ENCODE results near the gene LONP2.

The LONP2 gene

DNA sequence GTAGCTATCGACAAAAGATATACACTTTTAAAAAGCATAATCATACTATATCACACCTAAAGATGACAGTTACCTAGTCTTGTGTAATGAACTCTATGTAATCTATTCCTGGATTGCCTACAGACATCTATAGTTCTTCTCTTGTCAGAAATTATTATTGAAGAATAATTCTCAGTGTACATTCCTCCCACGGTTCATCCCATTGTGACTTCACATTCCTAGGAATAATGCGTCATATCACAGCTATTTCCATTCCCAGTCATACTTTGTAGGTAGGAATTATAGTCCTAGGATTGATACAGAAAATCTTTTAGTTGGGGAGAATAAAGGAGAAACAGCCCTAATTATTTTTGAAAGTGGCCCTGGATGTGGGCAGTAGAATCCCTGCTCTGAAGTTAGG lies 47.2 kb downstream of the LONP2 start:
- no peak overlapping the region for H3K27ac ChIP-seq (ENCODE audit: low read depth, low read length)
- no peak overlapping the region for H3K9ac ChIP-seq (ENCODE audit: low read length)
- H3K9me3 ChIP-seq (ENCODE audit: insufficient read depth, low read length), result no peaks in the 10 kb centered on the region
- no peak overlapping the region for H3K4me3 ChIP-seq (ENCODE audit: insufficient read depth, low read length, poor library complexity, severe bottlenecking)
- H3K9me2 ChIP-seq (replicated peaks; ENCODE audit: insufficient read depth, low read length), result no peaks in the 10 kb centered on the region
- H3K27me3 ChIP-seq (ENCODE audit: low read length), result no peaks in the 10 kb centered on the region
- H3K36me3 ChIP-seq (ENCODE audit: low read length), result peaks cover 3% of the 10 kb centered on the region
- no peaks in the 10 kb centered on the region for H4K20me1 ChIP-seq (ENCODE audit: low read depth, low read length)
- no peaks in the 10 kb centered on the region; the same call in 1 of the 2 replicates for H3K79me2 ChIP-seq (ENCODE audit: insufficient read depth, low read length)
- no peaks in the 10 kb centered on the region for H3F3A ChIP-seq (ENCODE audit: insufficient read depth)
- no peak overlapping the region for H3K4me2 ChIP-seq (ENCODE audit: low read depth, low read length, poor library complexity, severe bottlenecking)
- no peak overlapping the region for H2AFZ ChIP-seq (ENCODE audit: low read depth, low read length, severe bottlenecking)
- TF ChIP-seq CTCF (IDR thresholded peaks at IDR 0.05; ENCODE audit: insufficient read depth, low read length, poor library complexity, severe bottlenecking), result no peak
- TF ChIP-seq EZH2phosphoT487 (conservative IDR thresholded peaks at IDR 0.05; ENCODE audit: low read length), result no peak

- H2AFZ ChIP-seq (ENCODE audit: low read depth, low read length, severe bottlenecking), result no peak overlapping the region
- H4K20me1 ChIP-seq (ENCODE audit: low read depth, low read length), result no peaks in the 10 kb centered on the region
- no peak overlapping the region for H3K9ac ChIP-seq (ENCODE audit: low read length)
- H3K4me2 ChIP-seq (ENCODE audit: low read depth, low read length, poor library complexity, severe bottlenecking), result no peak overlapping the region
- no peaks in the 10 kb centered on the region for H3F3A ChIP-seq (ENCODE audit: insufficient read depth)
- no peak overlapping the region for H3K4me3 ChIP-seq (ENCODE audit: insufficient read depth, low read length, poor library complexity, severe bottlenecking)
- TF ChIP-seq EZH2phosphoT487 (conservative IDR thresholded peaks at IDR 0.05; ENCODE audit: low read length) (no peak), CTCF (IDR thresholded peaks at IDR 0.05; ENCODE audit: insufficient read depth, low read length, poor library complexity, severe bottlenecking) (no peak)
- H3K9me2 ChIP-seq (replicated peaks; ENCODE audit: insufficient read depth, low read length), result no peaks in the 10 kb centered on the region
- no peaks in the 10 kb centered on the region for H3K27me3 ChIP-seq (ENCODE audit: low read length)
- H3K9me3 ChIP-seq (ENCODE audit: insufficient read depth, low read length), result no peaks in the 10 kb centered on the region
- H3K27ac ChIP-seq (ENCODE audit: low read depth, low read length), result no peak overlapping the region
- H3K36me3 ChIP-seq (ENCODE audit: low read length), result peaks cover 3% of the 10 kb centered on the region
- no peaks in the 10 kb centered on the region; the same call in 1 of the 2 replicates for H3K79me2 ChIP-seq (ENCODE audit: insufficient read depth, low read length)
Measured at GRCh38 chr16:48291754-48292153, 47.7 kb downstream of the LONP2 start.

- Histone ChIP-seq H3K9ac (ENCODE audit: low read length) (no peak overlapping the region), H3K27me3 (ENCODE audit: low read length) (no peaks in the 10 kb centered on the region), H3K9me3 (ENCODE audit: insufficient read depth, low read length) (no peaks in the 10 kb centered on the region), H3K27ac (ENCODE audit: low read depth, low read length) (no peak overlapping the region), H3K9me2 (replicated peaks; ENCODE audit: insufficient read depth, low read length) (no peaks in the 10 kb centered on the region), H3K4me3 (ENCODE audit: insufficient read depth, low read length, poor library complexity, severe bottlenecking) (no peak overlapping the region), H3K36me3 (ENCODE audit: low read length) (no peaks in the 10 kb centered on the region; the same call in 1 of the 2 replicates), H3K4me2 (ENCODE audit: low read depth, low read length, poor library complexity, severe bottlenecking) (no peak overlapping the region), H4K20me1 (ENCODE audit: low read depth, low read length) (no peaks in the 10 kb centered on the region), H3F3A (ENCODE audit: insufficient read depth) (no peaks in the 10 kb centered on the region), H3K79me2 (ENCODE audit: insufficient read depth, low read length) (no peaks in the 10 kb centered on the region; the same call in 1 of the 2 replicates), H2AFZ (ENCODE audit: low read depth, low read length, severe bottlenecking) (no peak overlapping the region)
- no peak for TF ChIP-seq EZH2phosphoT487 (conservative IDR thresholded peaks at IDR 0.05; ENCODE audit: low read length)
- no peak for TF ChIP-seq CTCF (IDR thresholded peaks at IDR 0.05; ENCODE audit: insufficient read depth, low read length, poor library complexity, severe bottlenecking)
Measured at GRCh38 chr16:48292452-48292851, 48.4 kb downstream of the LONP2 start.

Measured in SU-DHL-6 (cell line).